GM18858 (cell line): ENCODE data around the gene METTL15.
"Not testable (repeated sequence)": the region's sequence is repeated elsewhere in the genome, so short reads cannot be mapped to it uniquely, and the experiment has no call there.

Experiments used
- ATAC-seq: cut with Tn5 transposase; IDR thresholded peaks from one replicate; pipeline ENCODE4 v1.9.1; 2021; ENCODE audit not compliant: unreplicated experiment

METTL15 gene, protein sequence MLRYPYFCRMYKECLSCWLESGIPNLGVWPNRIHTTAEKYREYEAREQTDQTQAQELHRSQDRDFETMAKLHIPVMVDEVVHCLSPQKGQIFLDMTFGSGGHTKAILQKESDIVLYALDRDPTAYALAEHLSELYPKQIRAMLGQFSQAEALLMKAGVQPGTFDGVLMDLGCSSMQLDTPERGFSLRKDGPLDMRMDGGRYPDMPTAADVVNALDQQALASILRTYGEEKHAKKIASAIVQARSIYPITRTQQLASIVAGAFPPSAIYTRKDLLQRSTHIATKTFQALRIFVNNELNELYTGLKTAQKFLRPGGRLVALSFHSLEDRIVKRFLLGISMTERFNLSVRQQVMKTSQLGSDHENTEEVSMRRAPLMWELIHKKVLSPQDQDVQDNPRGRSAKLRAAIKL

DNA sequence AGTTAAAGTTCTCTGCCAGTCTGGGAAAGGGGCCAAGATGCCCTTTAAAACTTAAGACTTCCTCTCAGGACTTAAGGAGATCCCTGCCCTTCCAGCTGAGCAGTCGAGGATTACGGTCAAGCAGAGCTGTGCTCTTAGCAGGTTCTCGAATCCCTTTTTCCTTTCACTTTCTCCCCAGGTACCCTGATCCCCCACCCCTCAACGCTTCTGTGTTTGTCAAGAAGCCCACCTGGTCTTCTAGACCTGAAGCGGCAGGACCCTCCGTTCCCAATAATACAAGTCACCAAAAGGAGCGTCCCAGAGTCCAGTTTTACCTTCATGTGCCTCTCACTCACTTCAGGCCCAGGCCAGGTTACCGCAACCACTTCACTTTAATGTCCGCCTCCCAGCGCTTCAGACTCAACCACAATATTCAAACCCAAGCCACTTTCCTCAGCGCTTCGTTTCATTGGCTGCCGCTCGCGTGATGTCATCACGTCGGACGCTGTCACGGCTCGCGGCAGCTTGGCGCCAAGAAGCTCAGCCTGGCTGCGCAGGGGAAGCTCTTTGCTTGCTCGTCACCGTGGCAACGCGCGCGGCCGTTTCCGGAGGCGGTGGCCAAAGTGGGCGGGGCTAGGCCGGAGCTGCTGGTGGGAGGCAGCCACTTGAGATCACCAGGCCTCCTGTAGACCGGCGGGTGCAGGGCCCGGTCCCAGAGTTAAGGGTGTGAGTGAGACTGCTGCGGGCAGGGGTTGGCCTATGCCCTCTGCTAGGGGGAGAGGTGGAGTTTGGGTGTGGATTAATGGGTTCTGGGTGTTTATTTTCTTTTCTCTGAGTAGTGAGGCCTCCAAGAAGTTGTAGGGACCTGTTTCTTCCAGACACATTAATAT lies at the start of gene METTL15, which contains the start of gene KIF18A:
METTL15 (plus strand) TSS at position 639 of the 869 bp plus-strand sequence. CDS start 4,947 bp downstream, outside the sequence.
KIF18A (minus strand) TSS at position 407 of the 869 bp plus-strand sequence. CDS start 10,209 bp downstream, outside the sequence.
- peak; percentile 92 for ATAC-seq

DNA sequence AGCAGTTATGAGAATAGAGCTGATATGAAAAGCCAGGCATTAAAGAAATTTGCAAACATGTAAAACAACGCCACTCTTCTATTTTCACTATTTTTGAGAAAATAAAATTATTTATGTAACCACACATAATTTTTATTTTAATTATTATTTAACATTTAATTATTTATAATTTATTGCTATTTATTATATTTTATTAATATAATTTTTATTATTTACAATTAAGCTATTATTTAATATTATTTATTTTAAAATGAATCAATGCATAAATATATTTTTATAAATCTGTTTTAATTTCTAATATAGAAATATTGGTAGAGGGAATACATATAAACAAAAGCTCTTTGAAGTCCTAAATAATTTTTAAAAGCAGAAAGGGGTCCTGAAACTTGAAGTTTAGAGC lies 36.9 kb upstream of the METTL15 start:
- ATAC-seq, result no peak

DNA sequence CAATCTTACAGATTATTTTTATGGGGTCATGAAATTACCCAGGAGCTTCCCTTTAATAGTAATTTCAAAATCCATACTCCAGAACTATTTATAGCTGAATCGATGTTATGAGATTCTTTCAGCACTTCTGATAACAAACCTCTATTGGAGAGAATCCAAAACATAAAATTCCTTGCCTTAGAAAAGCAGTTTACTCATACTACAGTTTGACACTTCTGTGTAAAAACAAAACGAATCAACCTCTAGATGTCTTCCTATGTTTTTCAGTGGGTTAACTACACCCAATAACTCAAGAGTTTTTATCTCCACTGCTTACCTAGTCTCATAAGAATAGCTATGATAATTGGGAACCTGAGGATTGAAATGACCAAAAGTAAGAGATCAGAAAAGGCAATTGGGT lies 35.9 kb upstream of the METTL15 start:
- ATAC-seq, result no peak

DNA sequence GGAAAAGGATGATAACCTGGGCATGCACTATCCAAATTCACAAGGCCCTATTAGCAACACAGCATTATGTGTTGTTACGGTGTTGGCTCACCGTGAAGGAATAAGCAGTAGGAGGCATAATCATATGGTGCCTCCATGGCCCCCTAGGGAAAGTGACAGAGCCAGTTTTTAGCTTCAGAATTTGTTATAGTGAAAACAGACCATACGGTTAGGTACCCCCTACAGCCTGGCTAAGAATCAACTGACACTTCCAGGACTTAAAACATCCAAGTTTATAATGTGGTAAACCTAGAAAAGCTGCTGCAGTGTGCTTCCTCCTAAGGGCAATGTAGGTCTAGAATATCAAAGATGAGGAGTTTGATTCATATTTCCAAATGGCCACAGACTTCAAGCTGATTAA lies 30.7 kb upstream of the METTL15 start:
- ATAC-seq, result no peak

DNA sequence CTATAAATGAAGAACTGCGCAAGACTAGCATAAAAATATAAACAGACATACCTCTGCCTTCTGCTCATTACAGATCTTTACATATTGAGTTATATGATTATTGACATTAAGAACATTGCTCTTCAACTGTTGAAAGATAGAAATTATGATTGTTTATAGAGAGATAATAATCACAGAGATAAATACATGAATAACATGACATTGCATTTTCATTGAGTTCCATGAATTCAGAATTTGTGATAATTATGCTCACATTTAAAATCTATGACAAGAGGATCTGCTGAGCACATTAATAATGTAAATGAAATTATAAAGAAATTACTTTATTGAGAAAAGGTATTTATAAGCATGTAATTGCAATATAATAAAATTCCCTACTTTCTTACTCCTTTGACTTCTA lies 25.1 kb upstream of the METTL15 start:
- no peak for ATAC-seq

DNA sequence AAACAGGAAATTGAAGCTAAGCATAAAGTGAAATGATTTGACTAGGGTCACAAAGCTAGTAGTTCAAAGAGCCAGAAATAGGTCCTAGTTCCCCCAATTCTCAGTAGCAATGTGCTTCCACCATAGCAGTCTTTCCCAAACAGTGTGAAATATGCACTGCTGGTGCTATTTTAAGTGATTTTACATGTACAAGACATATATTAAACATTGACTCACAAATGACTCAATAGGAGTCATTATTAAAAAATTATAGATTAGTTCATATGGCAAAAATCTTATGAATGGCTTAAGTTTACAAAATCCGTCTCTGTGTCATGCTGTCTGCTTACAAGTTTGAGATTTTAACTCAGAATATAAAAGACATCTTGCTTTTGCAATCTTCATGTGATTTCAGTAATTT lies 21.6 kb upstream of the METTL15 start:
- no peak for ATAC-seq

DNA sequence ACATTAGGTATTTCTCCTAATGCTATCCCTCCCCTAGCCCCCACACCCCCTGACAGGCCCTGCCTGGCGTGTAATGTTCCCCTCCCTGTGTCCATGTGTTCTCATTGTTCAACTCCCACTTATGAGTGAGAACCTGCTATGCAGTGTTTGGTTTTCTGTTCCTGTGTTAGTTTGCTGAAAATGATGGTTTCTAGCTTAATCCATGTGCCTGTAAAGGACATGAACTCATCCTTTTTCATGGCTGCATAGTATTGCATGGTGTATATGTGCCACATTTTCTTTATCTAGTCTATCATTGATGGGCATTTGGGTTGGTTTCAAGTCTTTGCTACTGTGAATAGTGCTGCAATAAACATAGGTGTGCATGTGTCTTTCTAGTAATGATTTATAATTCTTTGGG lies 21.0 kb upstream of the METTL15 start:
- ATAC-seq, result not testable (repeated sequence)

DNA sequence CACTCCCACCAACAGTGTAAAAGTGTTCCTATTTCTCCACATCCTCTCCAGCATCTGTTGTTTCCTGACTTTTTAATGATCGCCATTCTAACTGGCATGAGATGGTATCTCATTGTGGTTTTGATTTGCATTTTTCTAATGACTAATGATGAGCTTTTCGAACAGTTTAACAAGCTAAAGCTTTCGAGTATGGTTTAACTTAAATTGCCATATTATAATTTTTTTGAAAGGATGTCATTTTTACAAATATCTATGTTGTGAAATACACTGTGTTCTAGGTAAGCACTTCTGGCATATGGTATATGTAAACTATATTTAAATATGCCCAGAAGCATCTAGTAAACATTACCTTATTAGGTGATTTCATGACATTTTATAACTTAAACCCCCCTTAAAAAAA lies 20.5 kb upstream of the METTL15 start:
- not testable (repeated sequence) for ATAC-seq

DNA sequence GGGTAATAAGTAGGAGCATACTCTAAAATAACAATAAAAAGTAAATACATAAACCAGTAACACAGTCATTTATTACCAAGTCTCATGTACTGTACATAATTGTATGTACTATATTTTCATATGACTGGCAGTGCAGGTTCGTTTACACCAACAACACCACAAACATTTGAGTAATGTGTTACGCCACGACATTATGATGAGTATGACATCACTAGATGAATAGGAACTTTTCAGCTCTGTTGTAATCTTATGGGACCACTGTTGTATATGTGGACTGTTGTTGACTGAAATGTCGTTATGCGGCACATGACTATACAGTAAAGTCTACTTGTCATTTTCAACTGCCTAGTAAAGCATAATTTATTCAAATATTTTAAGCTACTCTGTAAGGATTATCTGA lies 18.8 kb upstream of the METTL15 start:
- no peak for ATAC-seq

DNA sequence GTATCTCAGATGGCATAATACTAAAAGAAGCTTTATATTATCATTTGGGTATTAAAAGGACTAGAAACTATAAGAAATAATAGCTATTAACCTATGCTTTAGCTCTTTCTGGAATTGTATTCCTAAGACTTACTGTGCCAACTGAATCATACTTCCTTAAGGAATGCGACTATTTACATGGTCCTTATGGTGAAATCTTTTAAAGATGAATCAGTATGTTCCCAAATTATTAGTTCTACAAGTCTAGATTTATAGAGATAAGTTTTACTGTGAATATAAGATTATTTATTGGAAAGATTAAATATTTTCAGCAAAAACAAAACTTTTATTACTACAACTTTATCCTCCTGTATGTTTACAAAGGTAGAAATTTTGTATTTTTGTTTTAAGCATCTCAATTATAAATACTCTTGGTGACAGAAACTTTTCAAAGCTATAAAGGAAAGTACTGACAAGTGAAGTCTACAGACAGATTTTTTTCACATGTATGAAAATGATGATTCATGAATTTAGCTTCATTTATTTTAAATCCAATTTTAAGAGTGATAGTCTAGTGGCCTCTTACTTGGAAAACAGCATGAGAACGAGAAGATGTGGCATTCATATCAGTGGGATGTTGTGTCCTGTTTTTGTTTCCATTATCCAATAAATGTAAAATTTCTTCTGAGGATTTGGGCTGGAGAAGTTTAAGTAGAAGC lies 18.0 kb upstream of the METTL15 start:
- ATAC-seq, result no peak

DNA sequence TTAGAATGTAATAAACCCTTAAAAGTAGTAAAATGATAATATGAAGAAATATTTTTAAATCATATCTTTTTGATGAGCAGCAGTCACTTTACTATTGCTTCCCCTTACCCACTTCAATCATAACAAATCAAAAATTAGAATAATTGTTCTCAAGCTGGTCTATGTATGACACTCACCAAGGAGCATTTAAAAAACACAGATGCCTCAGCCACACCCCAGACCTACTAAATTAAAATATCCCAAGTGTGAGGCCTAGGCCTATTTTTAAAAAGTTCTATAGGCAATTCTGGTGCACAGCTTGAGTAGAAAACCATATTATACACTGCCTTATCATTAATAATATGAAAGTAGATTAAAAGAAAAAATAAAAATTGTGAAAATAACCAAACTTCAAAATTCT lies 15.4 kb upstream of the METTL15 start:
- ATAC-seq, result no peak

DNA sequence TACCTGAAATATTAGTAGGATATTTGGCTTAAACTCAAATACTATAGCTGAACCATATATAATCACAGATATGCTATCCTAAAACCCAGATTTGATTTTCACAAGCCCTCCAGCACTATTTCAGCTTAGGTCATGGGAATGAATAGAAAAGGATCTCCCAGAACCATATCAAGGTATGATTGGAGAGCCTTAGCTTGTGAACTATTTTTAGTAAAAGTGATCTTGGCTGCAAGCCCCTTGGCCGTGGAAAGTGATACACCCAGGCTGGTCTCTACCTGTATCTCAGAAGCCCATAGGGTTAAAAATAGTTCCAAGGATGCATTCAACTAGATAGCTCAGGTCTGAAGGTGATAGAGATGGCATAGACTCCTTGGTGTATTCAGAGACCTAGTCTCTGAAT lies 9.9 kb upstream of the METTL15 start:
- no peak for ATAC-seq

DNA sequence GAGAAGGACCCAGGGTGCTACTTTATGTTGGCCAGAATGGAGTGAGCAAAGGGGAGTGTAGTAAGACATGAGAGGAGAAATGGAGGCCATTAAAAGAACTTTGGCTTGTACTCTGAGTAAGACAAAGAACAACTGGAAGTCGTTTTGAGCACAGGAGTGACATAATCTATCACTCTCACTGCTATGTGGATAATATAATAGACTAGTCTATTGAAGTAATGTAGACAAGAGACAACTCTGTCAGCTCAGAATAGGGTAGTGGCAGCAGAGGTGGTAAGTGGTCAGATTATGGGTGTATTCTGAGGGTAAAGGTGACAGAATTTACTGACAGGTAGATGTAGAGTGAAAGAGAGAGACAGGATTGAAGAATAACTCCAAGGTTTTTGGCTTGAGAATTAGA lies 8.5 kb upstream of the METTL15 start:
- ATAC-seq, result no peak

DNA sequence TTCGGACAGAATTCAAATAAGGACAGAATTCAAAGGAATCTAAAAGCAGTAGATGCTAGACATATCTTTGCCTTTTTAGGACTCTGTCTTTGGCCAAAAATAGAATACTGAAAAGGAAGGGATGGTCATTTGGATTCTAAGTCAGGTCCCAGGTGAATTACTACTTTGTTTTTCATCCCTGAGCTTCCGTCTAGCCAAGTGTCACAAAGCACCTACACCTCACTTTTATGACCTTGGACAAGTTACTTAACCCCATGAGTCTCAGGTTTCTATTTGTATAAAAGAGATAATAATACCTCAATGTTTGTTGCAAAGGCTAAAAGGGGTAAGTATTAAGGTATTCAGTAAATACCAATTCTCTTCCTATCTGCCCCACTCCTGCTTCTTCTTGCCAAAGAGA lies 7.5 kb upstream of the METTL15 start:
- no peak for ATAC-seq

DNA sequence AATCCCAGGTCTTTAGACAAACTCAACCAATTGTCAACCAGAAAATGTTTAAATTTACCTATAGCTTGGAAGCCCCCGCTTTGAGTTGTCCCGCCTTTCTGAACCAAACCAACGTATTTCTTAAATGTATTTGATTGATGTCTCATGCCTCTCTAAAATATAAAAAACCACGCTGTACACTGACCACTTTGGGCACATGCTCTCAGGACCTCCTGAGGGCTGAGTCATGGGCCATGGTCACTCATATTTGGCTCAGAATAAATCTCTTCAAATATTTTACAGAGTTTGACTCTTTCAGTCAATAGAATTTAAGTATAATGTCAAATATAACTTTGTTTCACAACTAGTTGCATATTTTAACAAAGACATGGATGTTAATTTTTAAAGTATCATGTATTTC lies 5.9 kb upstream of the METTL15 start:
- ATAC-seq, result not testable (repeated sequence)

DNA sequence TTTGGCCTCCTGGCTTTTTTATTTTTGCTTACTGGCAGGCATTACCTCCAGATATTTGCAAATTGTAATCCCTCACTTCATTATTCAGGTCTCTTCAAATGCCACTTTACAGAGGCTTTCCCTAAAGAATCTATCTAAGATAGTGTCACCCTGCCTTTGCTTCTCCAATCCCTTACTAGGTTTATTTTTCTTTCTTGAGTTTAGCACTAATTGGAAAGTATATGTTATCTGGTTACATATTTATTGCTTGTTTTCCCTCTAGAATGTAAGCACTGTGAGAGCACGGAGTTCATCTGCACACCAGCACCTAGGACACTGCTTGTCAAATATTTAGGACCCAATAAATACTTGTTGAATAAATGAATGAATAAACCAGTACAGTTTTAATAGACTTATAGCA lies 3.8 kb upstream of the METTL15 start:
- ATAC-seq, result no peak

DNA sequence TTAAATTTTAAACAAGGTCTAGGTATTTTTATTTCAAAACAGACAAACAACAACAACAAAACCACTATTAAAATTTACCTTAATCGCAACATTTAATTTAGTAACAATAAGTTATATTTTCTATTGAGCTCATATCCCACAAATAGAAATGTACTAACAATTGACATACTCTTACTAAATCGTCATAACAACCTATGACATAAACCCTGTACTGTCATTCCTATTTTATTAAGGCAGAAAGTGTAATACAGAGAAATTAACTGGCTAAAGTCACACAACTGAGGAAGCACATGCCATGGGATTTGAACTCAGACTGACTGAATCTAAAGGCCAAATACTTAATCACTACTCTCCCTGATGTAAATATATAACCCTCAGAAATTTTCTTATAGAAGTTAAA lies 3.2 kb upstream of the METTL15 start:
- no peak for ATAC-seq

DNA sequence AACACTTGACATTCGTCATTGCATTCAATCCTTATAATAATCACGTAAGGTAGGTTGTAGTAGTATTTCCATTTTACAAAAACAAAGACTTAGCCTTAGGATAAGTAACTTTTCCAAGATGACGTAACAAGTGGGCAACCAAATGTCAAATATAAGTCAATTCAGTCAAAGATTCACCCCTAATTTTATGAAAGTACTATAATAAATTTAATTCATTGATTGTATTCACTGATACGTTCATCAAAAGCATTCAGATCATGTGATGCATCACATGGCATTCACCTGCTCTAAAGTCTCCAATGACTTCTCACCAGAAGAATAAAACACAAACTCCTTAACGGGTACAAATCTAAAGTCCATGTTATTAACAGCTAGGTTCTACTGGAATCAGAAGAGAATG lies 2.3 kb upstream of the METTL15 start:
- no peak for ATAC-seq

DNA sequence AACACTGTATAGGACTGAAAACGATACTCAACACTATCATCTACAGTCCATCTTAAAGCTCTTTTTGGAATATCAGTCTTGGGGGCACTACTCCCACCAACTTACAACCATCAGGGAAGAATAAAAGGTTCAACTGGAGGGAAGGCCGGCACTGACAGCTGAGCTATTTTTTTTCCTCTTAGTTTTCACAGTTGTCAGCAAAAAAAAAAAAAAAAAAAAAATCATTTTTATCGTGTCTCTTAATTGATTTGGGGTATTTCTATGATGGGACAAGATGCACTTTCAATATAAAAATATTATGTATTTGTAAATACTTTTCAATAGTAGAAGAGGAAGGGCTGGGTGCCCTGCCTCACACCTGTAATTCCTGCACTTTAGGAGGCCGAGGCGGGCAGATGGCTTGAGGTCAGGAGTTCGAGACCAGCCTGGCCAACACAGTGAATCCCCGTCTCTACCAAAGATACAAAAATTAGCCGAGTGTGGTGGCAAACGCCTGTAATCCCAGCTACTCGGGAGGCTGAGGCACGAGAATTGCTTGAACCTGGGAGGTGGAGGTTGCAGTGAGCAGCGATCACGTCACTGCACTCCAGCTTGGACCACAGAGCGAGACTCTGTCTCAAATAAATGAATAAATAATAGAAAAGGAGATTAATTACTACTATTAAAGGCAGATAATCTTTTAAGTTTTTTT lies 1.7 kb upstream of the METTL15 start:
- ATAC-seq, result no peak

DNA sequence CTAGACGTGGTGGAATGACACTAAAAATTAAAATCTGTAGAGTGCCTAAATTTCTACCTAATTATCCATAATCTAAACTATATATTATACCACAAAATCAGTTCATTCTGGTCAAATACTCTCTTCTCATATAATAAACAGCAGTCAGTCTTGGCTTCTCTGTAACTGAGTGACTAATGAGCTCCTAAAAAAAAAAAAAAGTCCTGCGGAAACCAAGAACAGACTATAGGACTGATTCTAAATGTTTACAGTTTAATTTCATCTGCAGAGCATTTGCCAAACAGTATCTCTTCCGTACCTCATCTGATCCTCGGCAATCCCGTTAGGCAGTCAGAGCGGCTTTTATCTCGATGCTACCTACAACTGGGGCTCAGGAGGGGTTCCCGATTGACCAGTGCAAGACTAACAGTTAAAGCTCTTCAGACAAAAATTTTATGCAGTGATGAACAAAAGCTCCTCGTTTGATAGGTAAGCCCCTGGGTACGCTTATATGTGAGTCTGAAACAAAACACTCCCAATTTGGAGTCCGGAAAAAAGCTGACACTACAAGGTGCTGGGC lies 918 bp upstream of the METTL15 start:
- no peak for ATAC-seq
